GM21367 (cell line): Measurements from ENCODE around the gene SPATC1L.
"Not testable (repeated sequence)": the region's sequence is repeated elsewhere in the genome, so short reads cannot be mapped to it uniquely, and the experiment has no call there.

ENCODE experiments used
- ATAC-seq: cut with Tn5 transposase; IDR thresholded peaks from one replicate; pipeline ENCODE4 v1.9.1; 2021; ENCODE audit not compliant: unreplicated experiment

Gene SPATC1L

GRCh38 chr21:46200877-46201803, 16.9 kb upstream of the SPATC1L start:
- not testable (repeated sequence) for ATAC-seq

GRCh38 chr21:46199436-46200373, 15.4 kb upstream of the SPATC1L start:
- ATAC-seq: no peak

GRCh38 chr21:46196733-46197132, 12.5 kb upstream of the SPATC1L start:
- no peak for ATAC-seq

GRCh38 chr21:46195595-46196195, 11.4 kb upstream of the SPATC1L start:
- ATAC-seq: no peak

GRCh38 chr21:46194374-46195334, 10.4 kb upstream of the SPATC1L start:
- no peak for ATAC-seq

- no peak for ATAC-seq
These were observed 9.6 kb upstream of the SPATC1L start for GRCh38 chr21:46193829-46194373.

- no peak for ATAC-seq
These were observed 7.7 kb upstream of the SPATC1L start for GRCh38 chr21:46191686-46192575.

- no peak for ATAC-seq
These were observed 7.0 kb upstream of the SPATC1L start for GRCh38 chr21:46191257-46191685.

- no peak for ATAC-seq
These were observed 6.4 kb upstream of the SPATC1L start for GRCh38 chr21:46190491-46191131.

GRCh38 chr21:46189959-46190490, 5.8 kb upstream of the SPATC1L start:
- ATAC-seq: no peak

- ATAC-seq: no peak
These were observed 5.1 kb upstream of the SPATC1L start for GRCh38 chr21:46189213-46189958.

GRCh38 chr21:46188226-46189212, 4.3 kb upstream of the SPATC1L start:
- no peak for ATAC-seq

GRCh38 chr21:46187814-46188213, 3.6 kb upstream of the SPATC1L start:
- no peak for ATAC-seq

GRCh38 chr21:46187261-46187660, 3.0 kb upstream of the SPATC1L start:
- ATAC-seq: no peak

GRCh38 chr21:46185716-46186115, 1.5 kb upstream of the SPATC1L start:
- ATAC-seq: no peak
